ENCODE data around the gene CRELD1.

DNA sequence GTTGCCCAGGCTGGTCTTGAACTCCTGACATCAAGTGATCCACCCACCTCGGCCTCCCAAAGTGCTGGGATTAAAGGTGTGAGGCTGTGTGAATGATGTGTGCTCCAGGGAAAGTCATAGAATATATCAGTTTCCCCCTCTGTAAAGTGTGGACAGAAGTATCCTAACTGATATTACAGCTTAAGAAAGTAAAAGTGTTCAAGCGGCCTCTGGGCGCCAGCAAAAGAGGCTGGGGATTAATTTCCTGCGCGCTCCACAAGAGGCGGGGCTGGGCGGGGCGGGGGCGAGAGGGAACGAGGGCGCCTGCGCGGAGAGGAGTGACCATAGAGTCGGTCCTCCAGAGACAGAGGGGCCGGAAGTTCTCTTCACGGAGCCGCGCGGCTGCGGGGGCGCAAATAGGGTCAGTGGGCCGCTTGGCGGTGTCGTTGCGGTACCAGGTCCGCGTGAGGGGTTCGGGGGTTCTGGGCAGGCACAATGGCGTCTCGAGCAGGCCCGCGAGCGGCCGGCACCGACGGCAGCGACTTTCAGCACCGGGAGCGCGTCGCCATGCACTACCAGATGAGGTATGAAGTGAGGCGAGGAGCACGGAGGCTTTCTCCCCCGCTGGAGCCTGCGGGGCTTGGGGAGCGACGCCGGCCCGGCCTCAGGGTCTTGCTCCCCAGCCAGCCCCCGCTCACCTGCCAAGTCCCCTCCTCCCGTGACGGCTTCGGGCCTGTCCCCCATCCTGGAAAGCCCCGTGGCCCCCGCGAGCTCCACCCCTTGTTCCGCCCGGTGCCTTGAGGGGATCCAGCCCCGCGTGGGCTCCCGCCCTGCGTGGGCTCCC is 43.2 kb upstream of the CRELD1 start, which contains the start of gene JAGN1:
- no peak for TF ChIP-seq EZH2 (IDR thresholded peaks at IDR 0.05; ENCODE audit: borderline replicate concordance, low read depth, low read length, poor library complexity, severe bottlenecking)
- TF ChIP-seq, protein P1, sequence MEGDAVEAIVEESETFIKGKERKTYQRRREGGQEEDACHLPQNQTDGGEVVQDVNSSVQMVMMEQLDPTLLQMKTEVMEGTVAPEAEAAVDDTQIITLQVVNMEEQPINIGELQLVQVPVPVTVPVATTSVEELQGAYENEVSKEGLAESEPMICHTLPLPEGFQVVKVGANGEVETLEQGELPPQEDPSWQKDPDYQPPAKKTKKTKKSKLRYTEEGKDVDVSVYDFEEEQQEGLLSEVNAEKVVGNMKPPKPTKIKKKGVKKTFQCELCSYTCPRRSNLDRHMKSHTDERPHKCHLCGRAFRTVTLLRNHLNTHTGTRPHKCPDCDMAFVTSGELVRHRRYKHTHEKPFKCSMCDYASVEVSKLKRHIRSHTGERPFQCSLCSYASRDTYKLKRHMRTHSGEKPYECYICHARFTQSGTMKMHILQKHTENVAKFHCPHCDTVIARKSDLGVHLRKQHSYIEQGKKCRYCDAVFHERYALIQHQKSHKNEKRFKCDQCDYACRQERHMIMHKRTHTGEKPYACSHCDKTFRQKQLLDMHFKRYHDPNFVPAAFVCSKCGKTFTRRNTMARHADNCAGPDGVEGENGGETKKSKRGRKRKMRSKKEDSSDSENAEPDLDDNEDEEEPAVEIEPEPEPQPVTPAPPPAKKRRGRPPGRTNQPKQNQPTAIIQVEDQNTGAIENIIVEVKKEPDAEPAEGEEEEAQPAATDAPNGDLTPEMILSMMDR (conservative IDR thresholded peaks at IDR 0.05; ENCODE audit: low read depth, low read length): no peak

Data from A673 (cell line).